ENCODE data around the gene KNDC1.
"Not testable (repeated sequence)": the region's sequence is repeated elsewhere in the genome, so short reads cannot be mapped to it uniquely, and the experiment has no call there.

KNDC1 gene

DNA sequence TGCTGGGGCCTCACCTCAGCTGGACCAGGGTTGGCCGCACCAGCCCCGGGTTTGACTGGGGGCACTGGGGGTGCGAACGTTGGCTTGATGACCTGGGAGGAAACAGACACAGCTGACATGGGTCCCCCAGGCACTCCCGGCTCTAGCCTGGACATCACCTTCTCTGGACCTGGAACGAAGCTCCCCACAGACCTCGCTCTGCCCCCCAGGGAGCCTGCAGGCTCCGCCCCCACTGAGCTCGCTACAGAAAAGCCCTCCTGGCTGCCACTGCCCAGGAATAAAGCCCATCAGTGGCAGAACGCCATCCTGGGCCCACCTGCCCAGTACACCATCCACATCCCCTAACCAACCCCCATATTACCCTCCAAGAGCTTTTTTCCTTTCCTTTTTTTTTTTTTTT lies 103.7 kb downstream of the KNDC1 start:
- DNase-seq = no peak

DNA sequence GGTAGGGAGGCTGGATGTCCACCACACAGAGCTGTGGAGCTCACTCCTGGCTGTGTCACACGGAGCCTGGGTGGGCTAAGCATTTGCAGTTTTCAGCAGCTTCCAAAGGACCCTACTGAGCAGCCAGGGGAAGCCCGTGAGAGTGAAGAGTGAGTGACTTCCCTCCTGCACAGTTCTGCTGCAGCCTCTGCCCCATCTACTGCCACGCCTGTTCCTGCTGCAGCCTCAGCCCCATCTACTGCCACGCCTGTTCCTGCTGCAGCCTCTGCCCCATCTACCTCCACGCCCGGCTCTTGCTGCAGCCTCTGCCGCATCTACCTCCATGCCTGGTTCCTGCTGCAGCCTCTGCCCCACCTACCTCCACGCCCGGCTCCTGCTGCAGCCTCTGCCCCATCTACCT lies 104.4 kb downstream of the KNDC1 start:
- no peak for DNase-seq

- not testable (repeated sequence) for DNase-seq
Observed at GRCh38 chr10:133265052-133265451, 105.0 kb downstream of the KNDC1 start.

GRCh38 chr10:133266056-133266795 lies 106.2 kb downstream of the KNDC1 start:
- no peak for DNase-seq

DNA sequence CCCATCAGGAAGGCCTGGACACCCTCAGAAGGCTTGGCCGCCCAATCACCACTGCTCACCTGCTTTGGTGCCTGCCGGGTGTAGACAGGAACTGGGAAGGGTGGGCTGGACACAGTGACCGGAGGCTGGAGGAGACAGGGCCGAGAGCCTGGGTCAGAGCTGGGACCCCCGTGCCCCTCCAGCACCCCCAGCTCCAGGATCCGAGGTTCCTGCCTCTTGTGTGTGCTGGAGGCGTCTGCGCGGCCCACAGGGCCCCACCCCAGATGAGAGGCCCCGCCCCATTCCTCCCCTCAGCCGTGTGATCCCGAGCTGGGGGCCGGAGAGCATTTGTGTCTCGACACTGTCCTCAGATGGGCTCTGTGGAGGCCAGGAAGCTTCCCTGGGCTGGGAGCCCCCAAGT lies 107.3 kb downstream of the KNDC1 start:
- DNase-seq = no peak

DNA sequence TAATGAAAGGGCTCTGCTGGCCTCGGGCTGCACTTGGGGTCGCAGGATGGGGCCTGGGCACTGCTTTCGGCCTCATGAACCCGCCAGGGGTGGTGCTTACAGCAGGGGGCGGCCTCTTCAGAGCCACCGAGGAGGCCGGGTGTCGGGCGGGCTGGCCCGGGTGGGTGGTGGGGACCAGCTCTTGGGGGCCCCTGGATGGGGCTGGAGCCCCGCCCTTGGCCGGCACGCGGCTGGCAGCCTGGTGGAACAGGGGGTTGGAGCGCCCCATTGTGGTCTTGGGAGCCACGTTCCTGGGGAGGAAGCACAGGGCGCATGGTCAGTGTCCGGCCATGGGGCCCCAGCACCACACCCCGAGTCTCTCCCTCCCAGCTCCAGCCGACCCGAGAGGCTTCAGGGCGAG lies 107.8 kb downstream of the KNDC1 start:
- no peak for DNase-seq

GRCh38 chr10:133268532-133268931 lies 108.5 kb downstream of the KNDC1 start:
- DNase-seq = no peak

DNA sequence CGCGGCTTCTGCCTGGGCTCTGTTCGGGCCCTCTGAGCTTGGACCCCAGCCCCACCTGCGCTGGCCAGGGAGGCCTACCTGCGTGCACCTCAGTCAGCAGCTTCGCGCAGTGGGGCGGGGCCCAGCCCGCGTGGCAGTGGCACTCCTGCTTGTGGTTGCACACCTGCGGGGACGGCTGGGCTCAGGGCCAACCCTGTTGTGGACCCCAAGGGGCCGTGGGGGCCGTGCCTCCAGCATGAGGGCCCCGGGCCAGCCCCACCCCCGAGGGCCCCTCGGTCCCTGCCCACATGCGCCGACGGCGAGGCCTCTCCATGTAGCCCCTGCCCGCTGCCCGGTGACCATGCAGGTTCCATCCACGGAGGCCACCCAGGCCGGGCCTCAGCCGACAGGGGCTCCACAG lies 109.3 kb downstream of the KNDC1 start:
- DNase-seq = no peak

GRCh38 chr10:133270204-133270603 lies 110.2 kb downstream of the KNDC1 start:
- no peak for DNase-seq

DNA sequence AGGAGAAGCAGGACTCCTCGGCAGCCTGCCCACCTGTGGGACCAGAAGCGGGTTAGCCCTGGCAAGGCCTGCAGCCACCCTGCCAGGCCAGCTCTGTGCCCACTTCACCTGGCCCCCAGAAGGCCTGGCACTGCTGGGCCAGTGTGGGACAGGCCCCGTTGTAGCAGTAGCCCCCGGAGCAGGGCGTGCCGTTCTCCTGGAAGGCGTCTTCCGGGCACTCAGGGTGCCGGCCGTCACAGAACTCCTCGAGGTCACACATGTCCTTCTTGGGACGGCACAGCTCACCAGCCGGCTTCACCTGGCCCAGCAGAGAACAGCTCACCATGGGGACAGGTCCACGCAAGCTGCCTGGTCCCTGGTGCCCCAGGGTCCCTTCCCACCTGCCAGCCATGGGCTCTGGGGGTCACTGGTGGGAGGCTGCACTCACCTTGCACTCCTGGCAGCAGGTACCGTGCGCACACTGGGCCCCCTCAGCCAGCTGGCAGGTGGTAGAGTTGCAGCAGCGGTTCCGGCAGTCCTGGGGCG lies 110.8 kb downstream of the KNDC1 start:
- no peak for DNase-seq

DNA sequence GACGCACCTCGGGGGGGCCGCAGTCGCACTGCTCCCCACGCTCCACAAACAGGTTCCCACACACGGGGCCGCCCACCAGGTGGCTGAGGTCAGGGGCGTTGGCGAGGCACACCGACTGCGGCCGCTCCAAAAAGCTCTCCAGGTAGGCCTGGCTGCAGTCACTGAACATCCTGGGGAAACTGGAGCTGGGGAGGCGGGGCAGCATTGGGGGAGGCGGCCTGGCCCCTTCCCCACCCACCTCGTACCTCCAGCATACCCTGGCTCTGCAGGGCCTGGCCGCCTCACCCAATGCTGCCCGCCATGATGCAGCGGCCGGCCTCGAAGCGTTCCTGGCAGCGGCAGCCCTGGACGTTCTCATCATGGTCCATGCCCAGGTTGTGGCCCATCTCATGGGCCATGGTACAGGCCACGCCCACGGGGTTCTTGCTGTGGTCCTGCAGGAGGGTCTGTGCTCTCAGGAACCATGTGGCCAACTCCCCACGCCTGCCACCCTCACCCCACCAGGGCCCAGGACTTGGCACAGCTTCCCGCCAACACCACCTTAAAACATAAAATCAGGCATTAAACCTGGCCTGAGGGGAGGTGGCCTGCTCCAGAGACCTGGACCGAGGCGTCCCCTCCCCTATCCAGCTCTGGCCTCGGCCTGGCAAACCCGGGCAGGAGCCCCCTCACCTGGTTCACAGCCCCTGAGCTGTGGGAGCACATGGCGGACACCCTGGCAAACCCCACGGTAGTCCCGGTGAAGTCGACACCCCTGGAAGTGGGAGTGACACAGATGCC lies 111.7 kb downstream of the KNDC1 start:
- no peak for DNase-seq

GRCh38 chr10:133272301-133272963 lies 112.4 kb downstream of the KNDC1 start:
- DNase-seq = no peak

DNA sequence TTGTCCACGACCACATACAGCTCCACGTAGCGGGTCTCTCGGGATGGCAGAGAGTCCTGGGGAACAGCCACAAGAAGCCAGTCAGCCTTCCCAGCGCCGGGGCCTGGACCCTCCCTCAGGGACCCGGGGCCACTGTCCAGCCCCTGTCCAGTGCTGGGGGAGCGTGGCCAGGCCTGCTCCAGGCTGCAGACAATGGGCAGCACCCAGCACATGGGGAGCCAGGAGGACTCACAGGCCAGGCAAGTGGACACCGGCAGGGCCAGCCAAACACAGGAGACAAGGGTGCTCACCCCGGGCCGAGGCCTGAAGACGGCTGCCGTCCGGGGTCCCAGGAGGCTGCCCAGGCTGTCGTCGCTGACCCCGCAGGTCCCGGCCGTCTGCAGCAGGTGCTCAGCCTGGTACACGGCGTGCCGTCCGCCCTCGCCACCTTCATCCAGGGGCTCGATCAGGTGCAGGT lies 113.0 kb downstream of the KNDC1 start:
- no peak for DNase-seq

- no peak for DNase-seq
Observed at GRCh38 chr10:133273534-133274143, 113.6 kb downstream of the KNDC1 start.

DNA sequence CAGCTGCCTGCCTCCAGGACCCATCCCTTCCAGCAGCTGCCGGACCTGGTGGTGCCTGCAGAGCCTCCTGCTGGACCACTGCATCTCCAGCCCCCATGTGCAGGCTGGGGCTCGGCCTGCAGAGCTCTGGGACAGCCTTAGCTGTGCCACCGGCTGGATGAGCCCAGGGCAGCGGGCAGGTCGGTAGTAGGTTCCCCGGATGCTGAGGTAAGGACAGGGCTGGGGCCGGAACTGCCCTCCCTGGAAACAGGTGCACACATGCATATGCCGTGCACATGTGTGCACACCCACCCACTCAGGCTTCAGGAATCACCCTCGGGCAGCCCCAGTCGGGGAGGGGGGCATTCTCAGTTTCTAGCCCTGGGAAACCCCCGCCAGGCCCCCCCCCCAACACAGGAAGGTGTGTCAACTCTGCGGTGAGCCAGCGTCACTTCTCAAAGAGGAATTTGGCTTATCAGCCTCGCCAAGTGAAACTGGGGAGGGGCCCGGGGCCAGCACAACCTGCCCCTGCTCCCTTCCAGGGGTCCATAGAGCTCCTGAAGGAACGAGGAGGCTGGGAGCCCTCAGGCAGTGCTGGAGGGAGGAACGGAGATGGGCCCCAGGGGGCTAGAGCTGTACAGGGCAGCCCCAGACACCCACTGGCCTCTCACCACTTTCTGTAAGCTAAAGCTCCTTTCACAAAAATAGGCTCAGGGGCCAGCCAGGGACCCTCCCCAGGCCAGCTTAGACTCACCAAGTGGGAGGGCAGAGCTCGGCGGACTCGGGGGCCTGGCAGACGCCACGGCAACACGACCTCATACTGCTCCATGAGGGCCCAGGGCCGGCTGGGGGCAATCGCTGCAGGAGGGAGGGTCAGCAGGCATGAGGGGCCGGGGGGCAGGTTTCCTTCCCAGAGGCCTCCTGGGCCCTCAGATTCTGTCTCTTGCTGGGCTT lies 115.0 kb downstream of the KNDC1 start:
- no peak for DNase-seq

- DNase-seq = no peak
Observed at GRCh38 chr10:133275684-133276092, 115.7 kb downstream of the KNDC1 start.
